SU-DHL-6 (cell line): ENCODE measurements around the gene NCOR2.

Source experiments
- H2AFZ ChIP-seq: fragments of 200-600 bp; sonication (generic); 2 replicates; pipeline ENCODE4 v1.6.1; 2014; ENCODE audit warnings: low read depth, mild to moderate bottlenecking, moderate library complexity, mixed read lengths, antibody characterized with exemption, low read length; ENCODE audit not compliant: severe bottlenecking
- H3F3A ChIP-seq: fragments of 200-600 bp; shearing (Covaris generic); 2 replicates; pipeline ENCODE4 v1.6.0; 2016; ENCODE audit warnings: antibody characterized with exemption, mild to moderate bottlenecking; ENCODE audit not compliant: insufficient read depth
- H3K27ac ChIP-seq: fragments of 200-600 bp; sonication (generic); 2 replicates; pipeline ENCODE4 v1.5.1; 2016; ENCODE audit warnings: low read depth, mild to moderate bottlenecking, low read length, moderate library complexity, mixed read lengths
- H3K27me3 ChIP-seq: fragments of 200-600 bp; sonication (generic), shearing (Covaris generic); 2 replicates; pipeline ENCODE4 v1.6.0; 2014; ENCODE audit warnings: mild to moderate bottlenecking, low read length
- H3K36me3 ChIP-seq: fragments of 200-600 bp; sonication (generic); 2 replicates; pipeline ENCODE4 v1.6.1; 2014; ENCODE audit warnings: mild to moderate bottlenecking, low read length, mixed read lengths
- H3K4me2 ChIP-seq: fragments of 300-600, 200-600 bp; shearing (Covaris generic), sonication (generic); 2 replicates; pipeline ENCODE4 v1.6.0; 2014; ENCODE audit warnings: low read length, low read depth, mild to moderate bottlenecking; ENCODE audit not compliant: poor library complexity, severe bottlenecking
- H3K4me3 ChIP-seq: fragments of 200-600 bp; sonication (generic); 2 replicates; pipeline ENCODE4 v1.5.1; 2014; ENCODE audit warnings: antibody characterized with exemption, low read length, mild to moderate bottlenecking, mixed read lengths; ENCODE audit not compliant: insufficient read depth, poor library complexity, severe bottlenecking
- H3K79me2 ChIP-seq: fragments of 200-600 bp; sonication (generic); 2 replicates; pipeline ENCODE4 v1.6.1; 2014; ENCODE audit warnings: mild to moderate bottlenecking, low read length, moderate library complexity; ENCODE audit not compliant: insufficient read depth
- H3K9ac ChIP-seq: fragments of 200-600 bp; sonication (generic); 2 replicates; pipeline ENCODE4 v1.7.0; 2014; ENCODE audit warnings: mild to moderate bottlenecking, low read length
- H3K9me2 ChIP-seq: fragments of 200-600 bp; sonication (generic); replicated peaks from 2 replicates; pipeline ENCODE4 v1.6.1; 2014; ENCODE audit warnings: low read length; ENCODE audit not compliant: insufficient read depth
- H3K9me3 ChIP-seq: fragments of 200-600 bp; sonication (generic); 2 replicates; pipeline ENCODE4 v1.6.1; 2014; ENCODE audit warnings: low read length, mixed read lengths; ENCODE audit not compliant: insufficient read depth
- H4K20me1 ChIP-seq: fragments of 200-600 bp; sonication (generic); 2 replicates; pipeline ENCODE4 v1.6.1; 2014; ENCODE audit warnings: low read depth, mild to moderate bottlenecking, antibody characterized with exemption, low read length, moderate library complexity, mixed read lengths
- EZH2phosphoT487 ChIP-seq: fragments of 200-600 bp; sonication (generic), shearing (Covaris generic); conservative IDR thresholded peaks from 2 replicates; pipeline ENCODE4 v1.6.1; 2018; ENCODE audit warnings: mild to moderate bottlenecking, antibody characterized with exemption, low read length, moderate library complexity, mixed read lengths
- TF ChIP-seq, protein P1 (sequence below): fragments of 200-600 bp; sonication (generic); IDR thresholded peaks from one replicate; pipeline ENCODE4 v1.5.1; 2017; ENCODE audit warnings: antibody characterized with exemption, mild to moderate bottlenecking, low read length, moderate library complexity; ENCODE audit not compliant: insufficient read depth, poor library complexity, severe bottlenecking

Gene NCOR2

DNA sequence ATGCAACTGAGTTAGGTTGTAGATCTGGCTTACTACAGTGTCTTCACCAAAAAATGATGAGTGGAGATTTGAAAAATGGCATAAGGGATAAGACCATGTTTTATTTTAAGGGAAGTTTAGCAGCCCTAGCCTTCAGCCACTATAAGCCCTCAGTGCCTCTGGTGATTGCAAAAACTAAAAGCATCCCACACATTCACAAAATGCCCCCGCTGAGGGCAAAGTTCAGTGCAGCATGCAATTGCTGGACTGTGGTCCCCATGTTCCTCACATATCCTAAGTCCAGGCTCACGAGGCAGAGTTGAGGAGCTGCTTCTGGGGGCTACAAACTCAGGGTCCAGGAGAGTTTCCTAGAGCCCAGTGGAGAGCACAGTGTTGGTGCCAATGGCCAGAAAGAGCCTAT is 29.6 kb upstream of the NCOR2 start:
- Histone ChIP-seq H3K36me3 (no peaks in the 10 kb centered on the region), H3K79me2 (no peaks in the 10 kb centered on the region)
- TF ChIP-seq, protein P1, sequence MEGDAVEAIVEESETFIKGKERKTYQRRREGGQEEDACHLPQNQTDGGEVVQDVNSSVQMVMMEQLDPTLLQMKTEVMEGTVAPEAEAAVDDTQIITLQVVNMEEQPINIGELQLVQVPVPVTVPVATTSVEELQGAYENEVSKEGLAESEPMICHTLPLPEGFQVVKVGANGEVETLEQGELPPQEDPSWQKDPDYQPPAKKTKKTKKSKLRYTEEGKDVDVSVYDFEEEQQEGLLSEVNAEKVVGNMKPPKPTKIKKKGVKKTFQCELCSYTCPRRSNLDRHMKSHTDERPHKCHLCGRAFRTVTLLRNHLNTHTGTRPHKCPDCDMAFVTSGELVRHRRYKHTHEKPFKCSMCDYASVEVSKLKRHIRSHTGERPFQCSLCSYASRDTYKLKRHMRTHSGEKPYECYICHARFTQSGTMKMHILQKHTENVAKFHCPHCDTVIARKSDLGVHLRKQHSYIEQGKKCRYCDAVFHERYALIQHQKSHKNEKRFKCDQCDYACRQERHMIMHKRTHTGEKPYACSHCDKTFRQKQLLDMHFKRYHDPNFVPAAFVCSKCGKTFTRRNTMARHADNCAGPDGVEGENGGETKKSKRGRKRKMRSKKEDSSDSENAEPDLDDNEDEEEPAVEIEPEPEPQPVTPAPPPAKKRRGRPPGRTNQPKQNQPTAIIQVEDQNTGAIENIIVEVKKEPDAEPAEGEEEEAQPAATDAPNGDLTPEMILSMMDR = no peak
- TF ChIP-seq EZH2phosphoT487 = no peak

DNA sequence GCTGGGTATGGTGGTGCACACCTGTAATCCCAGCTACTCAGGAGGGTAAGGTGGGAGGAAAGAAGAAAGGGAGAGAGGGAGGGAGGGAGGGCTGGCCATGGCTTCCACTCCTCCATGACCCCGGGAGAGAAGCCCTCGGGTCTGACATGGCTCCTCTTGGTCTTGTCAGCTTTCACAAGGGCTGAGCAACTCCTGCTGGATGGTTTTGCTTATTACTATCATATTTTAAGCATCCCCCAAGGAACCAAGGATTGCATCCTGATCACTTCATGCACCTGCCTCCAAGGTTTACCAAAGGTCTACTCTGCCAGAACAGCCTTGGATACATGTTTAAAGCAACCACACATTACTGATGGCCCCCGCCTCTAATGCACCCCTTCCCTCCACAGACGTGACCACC is 28.0 kb upstream of the NCOR2 start:
- H3K9me3 ChIP-seq = no peaks in the 10 kb centered on the region
- no peaks in the 10 kb centered on the region for H3K36me3 ChIP-seq
- TF ChIP-seq EZH2phosphoT487 = no peak
- TF ChIP-seq, protein P1 = no peak
- no peaks in the 10 kb centered on the region for H3K9me2 ChIP-seq
- H3K27me3 ChIP-seq = no peaks in the 10 kb centered on the region
- H3F3A ChIP-seq = no peaks in the 10 kb centered on the region
- H3K4me3 ChIP-seq = no peak overlapping the region
- no peak overlapping the region for H2AFZ ChIP-seq
- no peak overlapping the region for H3K9ac ChIP-seq
- H3K79me2 ChIP-seq = no peaks in the 10 kb centered on the region
- H4K20me1 ChIP-seq = no peaks in the 10 kb centered on the region
- no peak overlapping the region for H3K27ac ChIP-seq
- H3K4me2 ChIP-seq = no peak overlapping the region

More for the DNA sequence above, 29.6 kb upstream of the NCOR2 start:
- Histone ChIP-seq H3K9ac (no peak overlapping the region), H3K9me3 (no peaks in the 10 kb centered on the region), H3K4me2 (no peak overlapping the region), H3K27ac (no peak overlapping the region), H4K20me1 (no peaks in the 10 kb centered on the region), H3K27me3 (no peaks in the 10 kb centered on the region), H3K4me3 (no peak overlapping the region), H2AFZ (no peak overlapping the region), H3K9me2 (no peaks in the 10 kb centered on the region), H3F3A (no peaks in the 10 kb centered on the region)

DNA sequence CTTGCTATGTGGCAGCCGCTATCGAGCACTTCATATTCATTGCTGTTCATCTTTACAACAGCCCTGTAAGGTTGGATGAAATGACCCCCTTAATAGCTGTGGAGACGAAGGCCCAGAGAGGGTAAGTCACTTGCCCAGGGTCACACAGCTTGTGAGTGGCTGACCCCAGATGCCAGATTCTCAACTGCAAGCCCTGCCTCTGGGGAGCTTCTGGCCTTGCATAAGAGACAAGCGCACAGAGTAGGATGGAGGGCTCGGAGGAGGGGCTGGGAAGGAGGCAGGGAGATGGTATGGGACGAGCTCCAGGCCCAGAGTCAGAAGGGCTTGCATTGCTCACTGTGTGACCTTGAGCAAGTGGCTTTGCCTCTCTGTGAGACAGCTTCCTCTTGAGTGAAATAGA is 27.4 kb upstream of the NCOR2 start:
- Histone ChIP-seq H3F3A (no peaks in the 10 kb centered on the region), H3K27me3 (no peaks in the 10 kb centered on the region), H3K9me3 (no peaks in the 10 kb centered on the region), H3K4me3 (no peak overlapping the region), H3K9me2 (no peaks in the 10 kb centered on the region), H3K4me2 (no peak overlapping the region), H4K20me1 (no peaks in the 10 kb centered on the region), H3K36me3 (no peaks in the 10 kb centered on the region), H3K79me2 (no peaks in the 10 kb centered on the region), H2AFZ (no peak overlapping the region), H3K27ac (no peak overlapping the region), H3K9ac (no peak overlapping the region)
- TF ChIP-seq, protein P1 = no peak
- TF ChIP-seq EZH2phosphoT487 = no peak

DNA sequence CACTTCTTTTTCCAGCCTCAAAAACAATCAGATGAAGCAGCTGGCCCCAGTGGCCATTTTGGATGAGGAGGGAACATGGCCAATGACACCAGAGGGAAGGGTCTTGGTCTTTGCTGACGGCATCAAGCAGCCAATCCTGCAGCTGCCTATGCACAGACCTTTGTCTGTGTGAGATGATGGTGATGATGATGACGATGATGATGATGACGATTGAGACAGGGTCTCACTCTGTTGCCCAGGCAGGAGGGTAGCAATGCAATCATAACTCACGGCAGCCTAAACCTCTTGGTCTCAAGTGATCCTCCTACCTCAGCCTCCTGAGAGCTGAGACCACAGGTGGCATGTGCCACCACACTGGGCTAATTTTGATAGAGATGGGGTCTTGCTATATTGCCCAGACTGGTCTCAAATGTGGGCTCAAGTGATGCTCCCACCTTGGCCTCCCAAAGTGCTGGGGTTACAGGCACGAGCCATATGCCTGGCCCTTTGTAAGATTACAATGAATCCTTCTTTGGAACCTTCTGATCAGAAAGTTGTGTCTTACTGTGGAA is 26.5 kb upstream of the NCOR2 start:
- Histone ChIP-seq H3K9ac (no peak overlapping the region), H3K27ac (no peak overlapping the region), H3K36me3 (no peaks in the 10 kb centered on the region), H3F3A (no peaks in the 10 kb centered on the region), H3K9me2 (no peaks in the 10 kb centered on the region), H3K9me3 (no peaks in the 10 kb centered on the region), H3K4me3 (no peak overlapping the region), H3K4me2 (no peak overlapping the region), H3K27me3 (no peaks in the 10 kb centered on the region), H4K20me1 (no peaks in the 10 kb centered on the region), H2AFZ (no peak overlapping the region), H3K79me2 (no peaks in the 10 kb centered on the region)
- TF ChIP-seq EZH2phosphoT487 = no peak
- TF ChIP-seq, protein P1 = no peak
